Stimulated activated CD8-positive, alpha-beta memory T cell treated with anti-CD3 and anti-CD28 coated beads, Interleukin-7, amount 100 ng/mL, for 48 hours (primary cell): Measurements from ENCODE around the gene SIX3.
A peak's percentile ranks its signal among the peaks of the same experiment; 100 is the strongest.

Experiments used
- DNase-seq, 2 donors: peaks; one replicate each; pipeline ENCODE4 v3.0.0-alpha.2; 2020; ENCODE audit warnings: low read depth in 1 of 2; ENCODE audit errors: extremely low read depth in 1 of 2

SIX3 gene

DNA sequence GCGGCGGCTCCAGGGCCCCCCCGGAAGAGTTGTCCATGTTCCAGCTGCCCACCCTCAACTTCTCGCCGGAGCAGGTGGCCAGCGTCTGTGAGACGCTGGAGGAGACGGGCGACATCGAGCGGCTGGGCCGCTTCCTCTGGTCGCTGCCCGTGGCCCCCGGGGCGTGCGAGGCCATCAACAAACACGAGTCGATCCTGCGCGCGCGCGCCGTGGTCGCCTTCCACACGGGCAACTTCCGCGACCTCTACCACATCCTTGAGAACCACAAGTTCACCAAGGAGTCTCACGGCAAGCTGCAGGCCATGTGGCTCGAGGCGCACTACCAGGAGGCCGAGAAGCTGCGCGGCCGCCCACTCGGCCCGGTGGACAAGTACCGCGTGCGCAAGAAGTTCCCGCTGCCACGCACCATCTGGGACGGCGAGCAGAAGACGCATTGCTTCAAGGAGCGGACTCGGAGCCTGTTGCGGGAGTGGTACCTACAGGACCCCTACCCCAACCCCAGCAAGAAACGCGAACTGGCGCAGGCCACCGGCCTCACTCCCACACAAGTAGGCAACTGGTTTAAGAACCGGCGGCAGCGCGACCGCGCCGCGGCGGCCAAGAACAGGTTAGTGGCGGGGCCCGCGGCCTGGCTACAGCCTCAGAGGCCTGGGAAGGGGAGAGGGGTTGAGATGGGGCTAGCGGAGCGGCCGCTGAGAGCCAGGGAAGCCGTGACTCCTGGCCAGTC, 965 bp downstream of the SIX3 start:
- no peak for DNase-seq

- no peak for DNase-seq
These were observed 1.7 kb downstream of the SIX3 start for GRCh38 chr2:44943031-44943692.

DNA sequence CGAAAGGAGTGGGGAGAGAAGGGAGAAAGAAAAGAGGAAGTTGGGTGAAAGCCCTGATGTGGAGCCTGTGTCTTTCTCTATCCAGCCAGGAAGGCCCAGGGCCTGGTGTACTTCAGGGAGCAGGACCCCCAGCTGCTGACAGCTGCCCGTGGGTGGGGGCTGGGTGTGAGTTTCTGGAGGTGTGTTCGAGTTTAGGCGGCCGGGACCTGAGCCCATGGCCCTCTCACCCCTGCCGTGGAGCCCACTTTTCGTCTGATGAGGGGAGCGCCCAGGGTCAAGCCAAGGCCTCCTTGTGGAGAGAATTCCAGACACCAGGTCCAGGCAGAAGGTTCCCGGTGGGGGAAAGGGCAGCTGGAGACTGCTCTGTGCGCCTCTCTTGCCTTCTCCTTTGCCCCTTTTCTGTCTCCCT, 2.2 kb downstream of the SIX3 start:
- DNase-seq: no peak

- no peak for DNase-seq
These were observed 2.8 kb downstream of the SIX3 start for GRCh38 chr2:44944102-44944951.

DNA sequence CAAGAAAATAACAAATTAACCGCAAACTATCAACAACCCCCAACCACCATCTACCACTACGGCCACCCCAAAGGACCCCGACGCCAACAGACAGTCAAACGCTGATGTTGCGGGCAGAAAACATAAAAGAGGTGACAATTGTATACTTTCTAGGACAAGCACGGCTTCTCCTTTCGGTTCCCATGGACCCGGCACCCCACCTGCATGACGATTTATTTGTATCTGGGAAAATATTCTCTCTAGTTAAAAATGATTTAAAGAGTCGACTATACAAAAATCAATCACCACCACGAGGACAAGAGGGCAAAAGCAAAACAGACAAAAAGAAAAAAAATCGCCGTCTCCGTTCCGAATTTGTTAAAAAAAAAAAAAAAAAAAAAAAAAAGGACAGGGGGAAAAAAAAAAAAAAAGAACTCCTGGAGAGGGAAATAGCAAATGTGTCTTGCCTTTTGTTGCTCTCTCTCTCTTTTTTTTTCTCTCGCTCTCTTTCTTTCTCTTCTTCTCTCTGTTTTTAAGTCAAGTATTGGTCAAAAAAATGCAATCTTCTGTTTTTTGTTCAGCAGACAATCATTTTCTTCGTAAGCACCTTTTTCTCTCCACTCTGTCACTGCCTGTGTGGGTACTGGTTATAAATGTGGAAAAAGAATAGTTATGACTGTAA, 3.6 kb downstream of the SIX3 start:
- no peak for DNase-seq

- no peak for DNase-seq
These were observed 4.3 kb downstream of the SIX3 start for GRCh38 chr2:44945676-44946371.

DNA sequence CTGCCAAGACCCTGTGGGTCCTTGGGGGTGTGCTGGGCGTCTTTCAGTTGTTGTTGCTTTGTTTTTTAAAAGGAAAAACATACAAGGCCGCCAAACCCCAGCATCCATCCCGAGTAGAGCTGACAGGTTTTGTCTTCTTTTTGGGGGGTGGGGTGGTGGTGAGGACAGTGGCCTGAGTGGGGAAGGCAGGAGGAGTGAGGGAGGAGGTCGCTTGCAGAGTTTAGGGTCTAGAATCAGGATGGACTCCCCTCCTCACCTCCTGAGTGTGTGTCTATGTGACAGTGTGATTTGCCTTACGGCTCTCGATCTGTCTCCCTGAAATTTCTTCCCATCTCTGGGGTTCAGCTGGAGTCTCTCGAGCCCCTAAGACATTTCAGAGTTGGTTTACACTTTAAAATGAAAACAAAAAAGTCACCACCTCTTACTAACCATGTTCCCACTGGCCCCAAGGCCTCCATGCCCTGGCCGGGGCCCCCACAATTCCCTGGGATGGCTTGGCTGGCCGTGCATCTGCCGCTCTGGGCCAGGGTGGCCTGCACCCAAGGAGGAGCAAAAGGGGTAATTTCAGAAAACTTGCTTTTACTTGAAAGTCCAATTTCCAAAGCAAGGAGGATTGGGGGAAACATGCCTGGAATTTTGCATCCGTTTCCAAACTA, 5.0 kb downstream of the SIX3 start:
- DNase-seq: no peak

GRCh38 chr2:44947028-44947375, 5.5 kb downstream of the SIX3 start:
- DNase-seq: no peak

GRCh38 chr2:44948565-44949328, 7.2 kb downstream of the SIX3 start:
- DNase-seq: no peak

- no peak for DNase-seq
These were observed 8.0 kb downstream of the SIX3 start for GRCh38 chr2:44949329-44950151.

DNA sequence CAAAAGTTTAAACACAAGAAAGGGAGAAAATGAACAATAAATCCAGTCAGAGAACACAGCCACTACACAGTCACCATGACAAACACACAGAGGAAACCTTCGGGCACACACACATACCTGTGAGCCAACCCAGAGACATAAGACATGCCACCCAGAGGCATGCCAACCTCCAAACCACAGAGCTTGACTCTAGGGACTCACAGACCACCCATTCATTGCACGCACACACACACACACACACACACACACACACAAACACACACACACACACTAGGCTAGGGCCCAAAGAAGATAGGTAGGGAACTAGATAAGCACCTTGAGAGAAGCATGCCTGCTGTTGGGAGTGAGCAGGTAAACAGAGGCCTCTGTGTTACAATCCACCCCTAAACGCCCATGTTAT, 9.1 kb downstream of the SIX3 start:
- DNase-seq: no peak

DNA sequence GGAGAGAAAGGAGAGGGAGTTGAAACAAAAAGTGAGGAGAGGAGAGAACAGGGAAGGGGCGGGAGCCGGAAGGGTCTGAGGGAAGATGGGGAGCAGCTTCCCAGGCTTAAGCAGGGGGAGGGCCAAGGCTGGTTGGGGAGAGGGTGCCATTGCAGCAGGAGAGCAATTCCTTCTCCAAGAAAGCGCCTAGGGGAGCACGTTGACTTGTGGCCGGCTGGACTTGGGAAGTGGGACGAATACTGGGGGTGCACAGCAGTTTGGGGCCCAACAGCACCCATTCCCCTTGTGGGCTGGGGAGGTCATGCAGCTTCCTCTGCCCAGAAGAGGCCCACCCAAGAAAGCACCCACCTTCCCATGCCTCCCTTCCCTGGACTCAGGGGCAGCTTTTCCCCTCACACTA, 9.6 kb downstream of the SIX3 start:
- DNase-seq: no peak

- DNase-seq: no peak
These were observed 10.2 kb downstream of the SIX3 start for GRCh38 chr2:44951714-44952113.

DNA sequence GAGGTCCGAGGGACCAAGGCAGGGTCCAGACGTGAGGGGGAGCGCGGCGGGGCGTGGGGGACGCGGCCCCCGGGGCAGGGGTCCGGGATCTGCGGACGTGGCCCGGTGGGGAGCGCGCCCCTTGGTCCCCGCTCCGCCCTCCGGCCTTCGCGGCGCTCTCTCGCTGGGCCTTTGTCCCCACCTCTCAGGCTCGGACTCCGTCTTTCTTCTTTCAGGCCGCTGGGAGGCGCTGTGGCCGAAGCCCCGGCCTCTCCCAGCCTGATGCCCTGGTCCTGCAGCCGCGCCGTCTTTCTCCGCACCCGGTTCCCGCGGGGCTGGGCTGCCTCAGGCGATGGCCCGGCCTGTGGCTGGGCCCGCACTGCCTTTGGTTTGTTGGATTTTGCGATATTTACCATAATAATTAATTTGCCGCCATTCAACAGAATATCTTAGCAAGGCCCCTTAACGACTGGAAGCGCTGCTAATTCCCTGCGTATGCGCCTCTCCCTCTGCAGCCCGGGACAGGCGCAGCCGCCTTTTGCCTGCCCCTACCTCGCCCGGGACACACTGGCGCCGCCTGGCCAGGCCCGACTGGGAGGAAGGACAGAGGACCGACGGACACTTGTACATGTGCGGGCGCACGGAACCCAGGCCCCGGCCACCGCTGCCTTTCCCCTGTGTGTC, 10.8 kb downstream of the SIX3 start:
- peak in 1 of 2 donors; percentile 22 for DNase-seq

GRCh38 chr2:44952806-44953498, 11.4 kb downstream of the SIX3 start:
- DNase-seq: no peak

GRCh38 chr2:44953499-44953883, 12.0 kb downstream of the SIX3 start:
- no peak for DNase-seq

DNA sequence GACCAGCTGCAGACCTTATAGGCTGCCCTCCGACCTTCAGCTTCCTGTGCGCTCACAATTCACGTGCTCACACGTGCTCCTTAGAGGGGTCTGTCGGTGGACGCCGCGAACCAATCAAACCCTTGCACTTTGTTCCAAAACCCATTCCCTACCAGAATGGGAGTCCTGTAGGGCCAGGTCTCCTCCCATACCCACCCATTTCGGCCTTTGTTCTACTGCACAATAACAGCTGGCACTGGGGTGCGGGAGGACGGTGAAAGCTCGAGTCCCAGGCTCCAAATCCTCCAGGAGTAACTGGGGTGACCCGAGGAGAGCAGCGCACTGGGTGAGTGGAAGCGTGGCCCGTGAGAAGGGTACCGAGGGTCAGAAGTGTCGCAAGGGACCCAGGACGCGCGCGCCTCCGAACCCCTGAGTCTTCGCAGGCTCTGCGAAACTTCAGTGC, 13.0 kb downstream of the SIX3 start:
- DNase-seq: no peak
